Panc1 (cell line): ENCODE data around the gene NXF1.

Source experiments
- TCF7L2 ChIP-seq: IDR thresholded peaks from 2 replicates; pipeline ENCODE4 v1.6.1; 2011; ENCODE audit warnings: mild to moderate bottlenecking, low read depth, low read length, inconsistent platforms
- TF ChIP-seq, protein P1 (sequence below): fragments of 450-650 bp; IDR thresholded peaks from 2 replicates; pipeline ENCODE4 v1.5.1; 2017; ENCODE audit warnings: mild to moderate bottlenecking
- TF ChIP-seq, protein P2 (sequence below), 2 experiments: IDR thresholded peaks; 2 replicates each; pipeline ENCODE4 v1.6.1; 2011 to 2012; ENCODE audit warnings: low read depth in 2 of 2, control low read depth in 1 of 2, low read length in 1 of 2, mild to moderate bottlenecking in 1 of 2, moderate library complexity in 1 of 2; ENCODE audit not compliant: insufficient read depth in 1 of 2

DNA sequence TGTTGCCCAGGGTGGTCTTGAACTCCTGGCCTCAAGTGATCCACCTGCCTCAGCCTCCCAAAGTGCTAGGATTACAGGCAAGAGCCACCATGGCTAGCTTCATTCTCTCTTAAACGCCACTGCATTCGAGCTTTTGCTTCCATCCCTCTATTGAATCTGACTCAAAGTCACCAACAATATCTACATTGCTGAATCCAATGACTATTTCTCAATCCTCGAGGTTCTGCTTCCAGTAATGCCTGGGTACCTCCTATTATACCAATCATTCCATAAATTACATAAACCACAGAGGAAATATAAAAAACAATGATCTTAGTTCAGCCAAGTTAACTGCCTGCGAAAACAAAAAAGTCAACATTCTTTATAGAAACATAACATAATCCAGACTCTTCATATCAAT is 11.9 kb upstream of the NXF1 start:
- TF ChIP-seq, protein P1, sequence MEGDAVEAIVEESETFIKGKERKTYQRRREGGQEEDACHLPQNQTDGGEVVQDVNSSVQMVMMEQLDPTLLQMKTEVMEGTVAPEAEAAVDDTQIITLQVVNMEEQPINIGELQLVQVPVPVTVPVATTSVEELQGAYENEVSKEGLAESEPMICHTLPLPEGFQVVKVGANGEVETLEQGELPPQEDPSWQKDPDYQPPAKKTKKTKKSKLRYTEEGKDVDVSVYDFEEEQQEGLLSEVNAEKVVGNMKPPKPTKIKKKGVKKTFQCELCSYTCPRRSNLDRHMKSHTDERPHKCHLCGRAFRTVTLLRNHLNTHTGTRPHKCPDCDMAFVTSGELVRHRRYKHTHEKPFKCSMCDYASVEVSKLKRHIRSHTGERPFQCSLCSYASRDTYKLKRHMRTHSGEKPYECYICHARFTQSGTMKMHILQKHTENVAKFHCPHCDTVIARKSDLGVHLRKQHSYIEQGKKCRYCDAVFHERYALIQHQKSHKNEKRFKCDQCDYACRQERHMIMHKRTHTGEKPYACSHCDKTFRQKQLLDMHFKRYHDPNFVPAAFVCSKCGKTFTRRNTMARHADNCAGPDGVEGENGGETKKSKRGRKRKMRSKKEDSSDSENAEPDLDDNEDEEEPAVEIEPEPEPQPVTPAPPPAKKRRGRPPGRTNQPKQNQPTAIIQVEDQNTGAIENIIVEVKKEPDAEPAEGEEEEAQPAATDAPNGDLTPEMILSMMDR: no peak
- TF ChIP-seq, protein P2, sequence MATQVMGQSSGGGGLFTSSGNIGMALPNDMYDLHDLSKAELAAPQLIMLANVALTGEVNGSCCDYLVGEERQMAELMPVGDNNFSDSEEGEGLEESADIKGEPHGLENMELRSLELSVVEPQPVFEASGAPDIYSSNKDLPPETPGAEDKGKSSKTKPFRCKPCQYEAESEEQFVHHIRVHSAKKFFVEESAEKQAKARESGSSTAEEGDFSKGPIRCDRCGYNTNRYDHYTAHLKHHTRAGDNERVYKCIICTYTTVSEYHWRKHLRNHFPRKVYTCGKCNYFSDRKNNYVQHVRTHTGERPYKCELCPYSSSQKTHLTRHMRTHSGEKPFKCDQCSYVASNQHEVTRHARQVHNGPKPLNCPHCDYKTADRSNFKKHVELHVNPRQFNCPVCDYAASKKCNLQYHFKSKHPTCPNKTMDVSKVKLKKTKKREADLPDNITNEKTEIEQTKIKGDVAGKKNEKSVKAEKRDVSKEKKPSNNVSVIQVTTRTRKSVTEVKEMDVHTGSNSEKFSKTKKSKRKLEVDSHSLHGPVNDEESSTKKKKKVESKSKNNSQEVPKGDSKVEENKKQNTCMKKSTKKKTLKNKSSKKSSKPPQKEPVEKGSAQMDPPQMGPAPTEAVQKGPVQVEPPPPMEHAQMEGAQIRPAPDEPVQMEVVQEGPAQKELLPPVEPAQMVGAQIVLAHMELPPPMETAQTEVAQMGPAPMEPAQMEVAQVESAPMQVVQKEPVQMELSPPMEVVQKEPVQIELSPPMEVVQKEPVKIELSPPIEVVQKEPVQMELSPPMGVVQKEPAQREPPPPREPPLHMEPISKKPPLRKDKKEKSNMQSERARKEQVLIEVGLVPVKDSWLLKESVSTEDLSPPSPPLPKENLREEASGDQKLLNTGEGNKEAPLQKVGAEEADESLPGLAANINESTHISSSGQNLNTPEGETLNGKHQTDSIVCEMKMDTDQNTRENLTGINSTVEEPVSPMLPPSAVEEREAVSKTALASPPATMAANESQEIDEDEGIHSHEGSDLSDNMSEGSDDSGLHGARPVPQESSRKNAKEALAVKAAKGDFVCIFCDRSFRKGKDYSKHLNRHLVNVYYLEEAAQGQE (IDR thresholded peaks at IDR 0.05; ENCODE audit: insufficient read depth in 1 of 2, low read depth in 2 of 2, low read length in 1 of 2): no peak
- TF ChIP-seq TCF7L2: no peak
